Naive B cell (primary cell): ENCODE data around the gene SEC11A. TPM values are rescaled to one million over a fixed set of nuclear protein-coding genes. Genes with fewer than 3 reads are reported as not detected.

Experiments
- polyA plus RNA-seq, 6 donors: library from polyadenylated mRNA; unstranded; fragments of 300-500 nt; fragmentation: Illumina TruSeq; gene quantifications; one replicate each; pipeline ENCODE4 v1.2.3, GENCODE V29; 2021; ENCODE audit warnings: low read depth in 6 of 6

Gene SEC11A
- polyA plus RNA-seq, 6 donors from 2014 or later: 107 to 142 (median 130) TPM

Other genes starting within 250 kb of the SEC11A start
- 10 to 100 TPM in 2 of 6 donors, 1 to 10 TPM in 4; 7.6 to 14.8 (median 9.0) TPM for gene ZSCAN2, start 115.1 kb downstream of the SEC11A start, polyA plus RNA-seq
- gene WDR73, start 61.9 kb downstream of the SEC11A start, polyA plus RNA-seq: 10 to 100 TPM; 15.0 to 22.2 (median 18.0) TPM
- 1 to 10 TPM; 3.1 to 8.2 (median 3.6) TPM for gene NMB, start 57.9 kb downstream of the SEC11A start, polyA plus RNA-seq
- 10 to 100 TPM in 1 of 6 donors, 1 to 10 TPM in 5; 2.2 to 21.4 (median 8.5) TPM for gene ZNF592, start 32.5 kb upstream of the SEC11A start, polyA plus RNA-seq
- gene ALPK3, start 101.2 kb upstream of the SEC11A start, polyA plus RNA-seq: under 1 TPM in 2 of 6 donors, not detected in 4; 0.04 to 0.23 TPM
- gene SLC28A1, start 168.5 kb upstream of the SEC11A start, polyA plus RNA-seq: not detected